MCF 10A (cell line): ENCODE data around the gene RNF114. TPM values are rescaled to one million over a fixed set of nuclear protein-coding genes. Genes with fewer than 3 reads are reported as not detected.

Experiments used
- BruUV-seq: library from RNA; stranded (reverse); fragments of 400-500 nt; replicated peaks from 2 replicates; lab custom pipeline; 2021; lab: Mats Ljungman, UMichigan
- CTCF ChIA-PET: fragments of 300-600 bp; sonication (Branson Sonifier 250); formaldehyde crosslinking; extraction: SDS; loops from one replicate; lab custom pipeline; 2021; ENCODE audit warnings: antibody characterized with exemption, inconsistent platforms; lab: Yijun Ruan, JAX
- POLR2A ChIA-PET: fragments of 300-600, 350-650 bp; sonication (Branson Sonifier 250); formaldehyde crosslinking; extraction: SDS; loops from one replicate; lab custom pipeline; 2020; ENCODE audit warnings: antibody characterized with exemption, inconsistent platforms; lab: Yijun Ruan, JAX
- DNase-seq: peaks from one replicate; pipeline ENCODE4 v3.0.0-alpha.2; 2018; ENCODE audit not compliant: unreplicated experiment
- H3K27ac Mint-ChIP-seq: one replicate; pipeline ENCODE4 v1.8.0; 2022; ENCODE audit warnings: mild to moderate bottlenecking, low read depth, mixed read lengths; ENCODE audit not compliant: unreplicated experiment
- H3K27me3 Mint-ChIP-seq: one replicate; pipeline ENCODE4 v1.8.0; 2022; ENCODE audit warnings: mixed read lengths; ENCODE audit not compliant: insufficient read depth, unreplicated experiment
- H3K36me3 Mint-ChIP-seq: one replicate; pipeline ENCODE4 v1.8.0; 2022; ENCODE audit warnings: mild to moderate bottlenecking, moderate library complexity, mixed read lengths; ENCODE audit not compliant: insufficient read depth, unreplicated experiment
- H3K4me1 Mint-ChIP-seq: one replicate; pipeline ENCODE4 v1.8.0; 2022; ENCODE audit warnings: mixed read lengths; ENCODE audit not compliant: insufficient read depth, unreplicated experiment
- H3K4me3 Mint-ChIP-seq: one replicate; pipeline ENCODE4 v1.8.0; 2022; ENCODE audit warnings: mild to moderate bottlenecking, moderate library complexity, mixed read lengths; ENCODE audit not compliant: unreplicated experiment
- H3K9me3 Mint-ChIP-seq: one replicate; pipeline ENCODE4 v1.8.0; 2022; ENCODE audit warnings: mixed read lengths; ENCODE audit not compliant: unreplicated experiment
- intact Hi-C: fragments of 100-400 bp; cut with micrococcal nuclease; formaldehyde crosslinking; loops from 2 replicates; pipeline ENCODE4 v1.14.1; 2022
- total RNA-seq: library from RNA; stranded (reverse); gene quantifications from 2 replicates; pipeline ENCODE4 v1.2.3, GENCODE V29; 2022
- TF ChIP-seq, protein P1 (sequence below): fragments of 200-600 bp; IDR thresholded peaks from one replicate; pipeline ENCODE4 v1.8.0; 2022; ENCODE audit warnings: antibody characterized with exemption, mild to moderate bottlenecking; ENCODE audit not compliant: unreplicated experiment

The RNF114 gene
- total RNA-seq, 1 experiment from 2014 or later: 48.6 TPM

- H3K4me1 Mint-ChIP-seq: peaks cover 7% of the 10 kb centered on the region
- no TSS peak for BruUV-seq
- TF ChIP-seq, protein P1, sequence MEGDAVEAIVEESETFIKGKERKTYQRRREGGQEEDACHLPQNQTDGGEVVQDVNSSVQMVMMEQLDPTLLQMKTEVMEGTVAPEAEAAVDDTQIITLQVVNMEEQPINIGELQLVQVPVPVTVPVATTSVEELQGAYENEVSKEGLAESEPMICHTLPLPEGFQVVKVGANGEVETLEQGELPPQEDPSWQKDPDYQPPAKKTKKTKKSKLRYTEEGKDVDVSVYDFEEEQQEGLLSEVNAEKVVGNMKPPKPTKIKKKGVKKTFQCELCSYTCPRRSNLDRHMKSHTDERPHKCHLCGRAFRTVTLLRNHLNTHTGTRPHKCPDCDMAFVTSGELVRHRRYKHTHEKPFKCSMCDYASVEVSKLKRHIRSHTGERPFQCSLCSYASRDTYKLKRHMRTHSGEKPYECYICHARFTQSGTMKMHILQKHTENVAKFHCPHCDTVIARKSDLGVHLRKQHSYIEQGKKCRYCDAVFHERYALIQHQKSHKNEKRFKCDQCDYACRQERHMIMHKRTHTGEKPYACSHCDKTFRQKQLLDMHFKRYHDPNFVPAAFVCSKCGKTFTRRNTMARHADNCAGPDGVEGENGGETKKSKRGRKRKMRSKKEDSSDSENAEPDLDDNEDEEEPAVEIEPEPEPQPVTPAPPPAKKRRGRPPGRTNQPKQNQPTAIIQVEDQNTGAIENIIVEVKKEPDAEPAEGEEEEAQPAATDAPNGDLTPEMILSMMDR: peak; percentile 92
- no peaks in the 10 kb centered on the region for H3K27me3 Mint-ChIP-seq
- H3K36me3 Mint-ChIP-seq: peaks cover 35% of the 10 kb centered on the region
- ChIA-PET CTCF (interaction anchor here (0.5 to 3.7 kb wide), 22 partner anchors 8 to 582 kb away, joined by 3 to 20 read pairs (median 5); no protein-coding TSS in a partner anchor), POLR2A (no interaction called here)
- no peak overlapping the region for H3K4me3 Mint-ChIP-seq
- intact Hi-C loops: loop anchor here (1.0 to 2.0 kb wide), 3 partner anchors 40 to 347 kb away; no protein-coding TSS in a partner anchor
- no peaks in the 10 kb centered on the region for H3K9me3 Mint-ChIP-seq
- peak; percentile 54 for DNase-seq
- no peak overlapping the region for H3K27ac Mint-ChIP-seq
Measured at GRCh38 chr20:49888212-49889000, 47.8 kb upstream of the RNF114 start.

GRCh38 chr20:49889001-49889934 is 46.9 kb upstream of the RNF114 start:
- intact Hi-C loops: loop anchor here (2.0 kb wide), 1 partner anchor 40 kb away; no protein-coding TSS in a partner anchor
- TF ChIP-seq, protein P1: no peak
- peaks cover 35% of the 10 kb centered on the region for H3K36me3 Mint-ChIP-seq
- H3K27ac Mint-ChIP-seq: no peak overlapping the region
- no peaks in the 10 kb centered on the region for H3K27me3 Mint-ChIP-seq
- BruUV-seq: no TSS peak
- DNase-seq: no peak
- peaks cover 7% of the 10 kb centered on the region for H3K4me1 Mint-ChIP-seq
- no peaks in the 10 kb centered on the region for H3K9me3 Mint-ChIP-seq
- ChIA-PET CTCF (interaction anchor here (0.6 to 3.7 kb wide), 25 partner anchors 7 to 431 kb away, joined by 3 to 20 read pairs (median 3); no protein-coding TSS in a partner anchor), POLR2A (interaction anchor here (0.6 to 2.0 kb wide), 2 partner anchors 27 to 191 kb away, joined by 3 to 4 read pairs; no protein-coding TSS in a partner anchor)
- no peak overlapping the region for H3K4me3 Mint-ChIP-seq

DNA sequence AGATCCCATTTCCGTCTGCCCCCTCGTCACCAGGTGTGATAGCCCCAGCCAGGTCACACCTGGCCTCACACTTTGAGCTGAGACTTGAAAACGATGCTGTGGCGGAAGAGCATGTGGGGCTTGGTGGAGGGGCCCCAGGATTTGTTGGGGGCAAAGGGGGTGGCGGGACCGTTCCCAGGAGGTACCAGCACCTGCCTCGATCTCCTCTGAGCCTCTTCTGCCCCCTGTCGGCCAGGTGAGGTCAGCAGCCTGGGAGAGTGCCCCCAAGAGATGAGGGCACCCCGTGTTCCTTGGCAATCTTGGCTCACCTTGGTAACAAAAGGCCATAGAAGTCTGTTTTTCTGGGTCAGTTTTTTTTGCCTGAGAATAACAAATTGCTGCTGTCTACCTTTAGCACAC is 46.3 kb upstream of the RNF114 start:
- no peaks in the 10 kb centered on the region for H3K9me3 Mint-ChIP-seq
- H3K4me1 Mint-ChIP-seq: peaks cover 7% of the 10 kb centered on the region
- ChIA-PET CTCF (interaction anchor here (0.6 to 3.7 kb wide), 13 partner anchors 9 to 347 kb away, joined by 3 to 20 read pairs (median 3); no protein-coding TSS in a partner anchor), POLR2A (interaction anchor here (0.6 to 2.0 kb wide), 2 partner anchors 26 to 192 kb away, joined by 3 to 4 read pairs; no protein-coding TSS in a partner anchor)
- DNase-seq: no peak
- no peaks in the 10 kb centered on the region for H3K27me3 Mint-ChIP-seq
- no peak overlapping the region for H3K27ac Mint-ChIP-seq
- BruUV-seq: no TSS peak
- no peak overlapping the region for H3K4me3 Mint-ChIP-seq
- intact Hi-C loops: loop anchor here (2.0 kb wide), 1 partner anchor 39 kb away; no protein-coding TSS in a partner anchor
- TF ChIP-seq, protein P1: peak; percentile 24
- peaks cover 35% of the 10 kb centered on the region for H3K36me3 Mint-ChIP-seq
